ENCODE data around the gene ENG. TPM values are rescaled to one million over a fixed set of nuclear protein-coding genes. Genes with fewer than 3 reads are reported as not detected.

The ENG gene
- total and polyA plus RNA-seq, 10 donors: 29.2 to 334 (median 222) TPM

DNA sequence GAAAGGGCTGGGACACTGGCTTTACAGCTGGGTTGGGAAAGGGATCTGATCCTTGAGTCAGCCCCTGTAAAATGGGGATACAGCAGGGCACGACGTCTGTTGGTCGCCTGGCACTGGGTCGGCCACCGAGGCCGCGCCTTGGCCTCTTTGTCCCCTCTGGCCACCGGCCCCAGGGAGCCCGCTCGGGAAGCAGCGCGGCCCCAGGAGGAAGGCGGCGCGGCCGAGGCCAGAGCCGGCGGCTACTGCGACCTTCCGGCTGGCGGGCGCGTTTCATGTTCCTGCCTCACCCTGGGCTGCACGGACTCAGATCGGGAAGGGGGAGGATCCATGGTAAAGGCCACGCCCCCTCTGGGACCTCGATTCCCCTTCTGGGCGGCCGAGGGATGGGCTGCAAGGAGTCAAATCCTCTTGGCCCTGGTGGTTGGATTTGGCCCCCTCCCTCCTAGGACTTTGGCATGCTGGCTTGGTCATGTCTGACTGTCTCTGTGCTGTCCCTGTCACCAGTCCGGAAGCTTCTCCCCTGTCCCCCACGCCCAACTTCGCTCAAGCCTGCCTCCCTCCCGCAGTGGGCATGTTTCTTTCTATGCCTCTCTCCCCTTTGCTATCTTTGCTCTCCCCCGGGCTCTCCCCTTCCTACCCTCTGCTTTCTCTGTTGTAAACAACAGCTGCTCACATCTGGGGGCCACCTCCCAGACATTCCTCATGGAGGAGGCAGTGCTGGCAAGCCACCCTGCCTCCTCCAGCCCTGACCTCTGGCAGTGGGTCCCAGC is 26.0 kb downstream of the ENG start:
- H3K4me3 ChIP-seq: peak overlapping the region in 1 of 8 donors; percentile 34
- H3K9me3 ChIP-seq: no peaks in the 10 kb centered on the region
- DNase-seq: peak; percentile 89
- H3K4me1 ChIP-seq: peaks cover 8 to 96% (median 70%) of the 10 kb centered on the region in 6 donors
- intact Hi-C loops (cut with DNase I; ENCODE audit: low total_unique reads): no loop called here
- peak overlapping the region; percentile 58 to 87 (median 70) for H3K27ac ChIP-seq
- TF ChIP-seq POLR2AphosphoS5 (IDR thresholded peaks at IDR 0.05): peak; percentile 64 to 93 (median 93)
- TF ChIP-seq POLR2A (IDR thresholded peaks at IDR 0.05): peak in 1 of 3 donors; percentile 42
- TF ChIP-seq, protein P1, sequence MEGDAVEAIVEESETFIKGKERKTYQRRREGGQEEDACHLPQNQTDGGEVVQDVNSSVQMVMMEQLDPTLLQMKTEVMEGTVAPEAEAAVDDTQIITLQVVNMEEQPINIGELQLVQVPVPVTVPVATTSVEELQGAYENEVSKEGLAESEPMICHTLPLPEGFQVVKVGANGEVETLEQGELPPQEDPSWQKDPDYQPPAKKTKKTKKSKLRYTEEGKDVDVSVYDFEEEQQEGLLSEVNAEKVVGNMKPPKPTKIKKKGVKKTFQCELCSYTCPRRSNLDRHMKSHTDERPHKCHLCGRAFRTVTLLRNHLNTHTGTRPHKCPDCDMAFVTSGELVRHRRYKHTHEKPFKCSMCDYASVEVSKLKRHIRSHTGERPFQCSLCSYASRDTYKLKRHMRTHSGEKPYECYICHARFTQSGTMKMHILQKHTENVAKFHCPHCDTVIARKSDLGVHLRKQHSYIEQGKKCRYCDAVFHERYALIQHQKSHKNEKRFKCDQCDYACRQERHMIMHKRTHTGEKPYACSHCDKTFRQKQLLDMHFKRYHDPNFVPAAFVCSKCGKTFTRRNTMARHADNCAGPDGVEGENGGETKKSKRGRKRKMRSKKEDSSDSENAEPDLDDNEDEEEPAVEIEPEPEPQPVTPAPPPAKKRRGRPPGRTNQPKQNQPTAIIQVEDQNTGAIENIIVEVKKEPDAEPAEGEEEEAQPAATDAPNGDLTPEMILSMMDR (IDR thresholded peaks at IDR 0.05 in 8 of 11, conservative IDR thresholded peaks at IDR 0.05 in 3 of 11): peak in 4 of 11 experiments; percentile 13 to 27 (median 22)
- WGBS, 5 donors: 30 to 68% (median 49%) methylated on average over 25 to 34 of the region's 34 CpGs
- H3K36me3 ChIP-seq: peaks cover 0 to 72% (median 26%) of the 10 kb centered on the region in 6 donors
- H3K27me3 ChIP-seq (replicated peaks in 1 of 7): no peaks in the 10 kb centered on the region

DNA sequence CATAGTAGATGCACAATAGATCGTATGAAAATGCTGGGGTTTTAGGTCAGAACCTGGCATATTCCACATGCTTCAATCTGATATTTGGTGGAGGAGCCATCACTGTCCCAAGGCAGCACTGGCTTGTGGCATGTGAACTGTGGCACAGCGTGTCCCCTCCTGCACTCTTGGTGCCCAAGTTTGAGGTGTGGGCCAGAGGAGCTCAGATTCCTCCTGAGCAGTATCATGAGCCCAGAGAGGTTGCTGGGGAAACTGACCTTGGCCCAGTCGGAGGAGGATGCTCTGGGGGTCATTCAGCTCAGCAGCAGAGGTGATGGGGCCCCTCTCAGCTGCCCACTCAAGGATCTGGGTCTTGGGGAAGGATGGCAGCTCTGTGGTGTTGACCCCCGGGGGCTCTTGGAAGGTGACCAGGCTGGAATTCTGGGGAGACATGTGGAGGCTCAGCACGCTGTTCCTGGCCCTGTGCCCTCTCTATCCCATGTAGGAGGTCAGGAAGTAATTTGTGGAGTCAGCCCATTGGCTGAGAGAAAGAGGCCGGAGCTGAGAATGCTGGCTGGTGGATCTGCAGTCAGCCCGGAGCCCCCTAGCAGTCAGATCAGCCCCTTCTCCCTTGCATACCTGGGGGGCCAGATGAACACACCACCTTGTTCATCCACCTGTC is 28.1 kb downstream of the ENG start:
- 50 to 76% (median 72%) methylated on average over 7 of the region's 7 CpGs for WGBS, 5 donors
- intact Hi-C loops (cut with DNase I; ENCODE audit: low total_unique reads): no loop called here
- H3K27ac ChIP-seq: peak overlapping the region in 6 of 8 donors; percentile 15 to 87 (median 76)
- peaks cover 8 to 86% (median 57%) of the 10 kb centered on the region in 6 donors for H3K4me1 ChIP-seq
- H3K27me3 ChIP-seq (replicated peaks in 1 of 7): no peaks in the 10 kb centered on the region
- H3K9me3 ChIP-seq: no peaks in the 10 kb centered on the region
- peaks cover 0 to 82% (median 35%) of the 10 kb centered on the region in 6 donors for H3K36me3 ChIP-seq
- DNase-seq: no peak
- TF ChIP-seq POLR2AphosphoS5 (IDR thresholded peaks at IDR 0.05) (no peak), POLR2A (IDR thresholded peaks at IDR 0.05) (no peak)
- TF ChIP-seq, protein P1 (IDR thresholded peaks at IDR 0.05 in 8 of 11, conservative IDR thresholded peaks at IDR 0.05 in 3 of 11): no peak
- no peak overlapping the region for H3K4me3 ChIP-seq

DNA sequence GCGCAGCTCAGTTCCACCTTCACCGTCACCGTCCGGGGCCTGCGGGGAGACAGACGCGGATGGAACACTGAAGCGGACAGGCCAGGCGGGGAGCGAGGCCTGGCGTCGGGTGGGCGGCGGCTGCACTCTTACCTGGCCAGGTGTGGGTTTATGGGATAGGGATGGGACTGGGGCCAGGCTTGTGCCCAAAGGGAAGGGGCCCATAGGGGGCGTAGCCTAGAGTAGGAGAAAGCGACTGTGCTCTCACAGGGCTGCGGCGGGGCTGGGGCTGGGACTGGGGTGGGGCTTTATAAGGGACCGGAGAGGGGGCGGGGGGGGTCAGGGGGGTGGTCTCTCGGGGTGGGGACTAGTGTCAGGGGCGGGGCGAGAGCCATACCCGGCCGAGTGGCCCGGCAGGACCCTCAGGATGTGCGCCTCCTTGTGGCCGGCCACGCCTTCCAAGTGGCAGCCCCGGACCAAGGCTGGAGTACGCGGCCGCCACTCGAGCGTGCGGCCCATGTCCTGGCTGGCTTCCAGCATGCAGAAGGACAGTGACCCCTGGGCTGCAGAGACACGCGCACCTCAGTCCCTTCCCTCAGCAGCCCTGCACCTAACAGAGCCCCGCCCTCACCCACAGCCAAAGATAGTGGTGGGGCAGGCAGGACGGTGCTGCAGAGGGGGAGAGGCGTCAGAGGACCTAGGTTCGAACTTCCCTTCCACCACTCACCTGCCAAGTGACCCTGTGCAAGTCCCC is 29.0 kb downstream of the ENG start:
- peaks cover 8 to 77% (median 51%) of the 10 kb centered on the region in 6 donors for H3K4me1 ChIP-seq
- H3K4me3 ChIP-seq: no peak overlapping the region
- H3K9me3 ChIP-seq: no peaks in the 10 kb centered on the region
- TF ChIP-seq, protein P1 (IDR thresholded peaks at IDR 0.05 in 8 of 11, conservative IDR thresholded peaks at IDR 0.05 in 3 of 11): peak in 7 of 11 experiments; percentile 22 to 66 (median 53)
- TF ChIP-seq POLR2AphosphoS5 (IDR thresholded peaks at IDR 0.05): peak; percentile 50 to 89 (median 78)
- TF ChIP-seq POLR2A (IDR thresholded peaks at IDR 0.05): no peak
- WGBS, 5 donors: 70 to 80% (median 75%) methylated on average over 15 to 42 of the region's 42 CpGs
- peaks cover 0 to 91% (median 44%) of the 10 kb centered on the region in 6 donors for H3K36me3 ChIP-seq
- intact Hi-C loops (cut with DNase I; ENCODE audit: low total_unique reads): no loop called here
- peak overlapping the region in 5 of 8 donors; percentile 57 to 87 (median 79) for H3K27ac ChIP-seq
- DNase-seq: peak; percentile 85
- H3K27me3 ChIP-seq (replicated peaks in 1 of 7): no peaks in the 10 kb centered on the region
